ENCODE measurements around the gene KTN1. TPM values are rescaled to one million over a fixed set of nuclear protein-coding genes. Genes with fewer than 3 reads are reported as not detected.

The KTN1 gene
- polyA plus RNA-seq, 3 donors: 4.6 to 31.4 (median 17.9) TPM

GRCh38 chr14:55535516-55536203 is 44.3 kb upstream of the KTN1 start:
- WGBS (ENCODE audit: insufficient coverage): no CpG with 5 or more reads among the region's 2 CpGs

DNA sequence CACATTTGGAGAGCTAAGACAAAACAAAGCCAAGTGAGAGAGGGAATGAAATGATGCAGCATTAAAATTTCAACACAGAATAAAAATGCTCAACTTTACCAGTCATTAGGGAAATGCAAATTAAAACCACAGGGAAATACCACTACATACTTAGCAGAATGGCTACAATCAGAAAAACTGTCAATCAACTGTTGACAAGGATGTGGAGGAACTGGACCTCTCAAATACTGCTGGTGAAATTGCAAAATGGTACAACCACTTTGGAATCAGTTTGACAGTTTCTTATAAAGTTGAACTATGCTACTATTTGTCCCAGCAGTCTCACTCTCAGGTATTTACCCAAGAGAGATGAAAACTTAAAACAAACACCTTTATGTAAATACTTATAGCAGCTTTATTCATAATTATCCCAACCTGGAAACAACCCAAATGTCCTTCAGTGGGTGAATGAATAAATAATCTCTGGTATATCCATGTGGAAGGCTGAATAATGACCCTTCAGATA is 43.8 kb upstream of the KTN1 start:
- no peak overlapping the region for H3K27ac ChIP-seq (ENCODE audit: low read depth in 1 of 2, low read length in 2 of 2)
- no peaks in the 10 kb centered on the region for H3K79me2 ChIP-seq (ENCODE audit: insufficient read depth, low read length)
- H3K4me2 ChIP-seq (replicated peaks; ENCODE audit: extremely low read depth, low read length, poor library complexity, severe bottlenecking): no peak overlapping the region
- Mint-ChIP-seq H3K27ac (no peak overlapping the region), H3K27me3 (ENCODE audit: low read depth in 3 of 3) (peaks cover 0 to 2% (median 0%) of the 10 kb centered on the region in 3 donors), H3K36me3 (no peaks in the 10 kb centered on the region), H3K4me1 (no peaks in the 10 kb centered on the region), H3K9me3 (peaks cover 0 to 8% (median 2%) of the 10 kb centered on the region in 7 donors), H3K4me3 (no peak overlapping the region)
- intact Hi-C loops (cut with micrococcal nuclease): no loop called here
- H3K4me1 ChIP-seq (ENCODE audit: control insufficient read depth in 1 of 2, insufficient read depth in 2 of 2, low read length in 2 of 2): no peaks in the 10 kb centered on the region
- no peaks in the 10 kb centered on the region for H3K27me3 ChIP-seq (ENCODE audit: control insufficient read depth in 2 of 2, insufficient read depth in 2 of 2, low read length in 2 of 2)
- no peaks in the 10 kb centered on the region for H4K20me1 ChIP-seq (ENCODE audit: insufficient read depth, low read length)
- no peak overlapping the region for H3K9ac ChIP-seq (ENCODE audit: insufficient read depth, low read length, poor library complexity, severe bottlenecking)
- DNase-seq: no peak
- TF ChIP-seq, protein P1, sequence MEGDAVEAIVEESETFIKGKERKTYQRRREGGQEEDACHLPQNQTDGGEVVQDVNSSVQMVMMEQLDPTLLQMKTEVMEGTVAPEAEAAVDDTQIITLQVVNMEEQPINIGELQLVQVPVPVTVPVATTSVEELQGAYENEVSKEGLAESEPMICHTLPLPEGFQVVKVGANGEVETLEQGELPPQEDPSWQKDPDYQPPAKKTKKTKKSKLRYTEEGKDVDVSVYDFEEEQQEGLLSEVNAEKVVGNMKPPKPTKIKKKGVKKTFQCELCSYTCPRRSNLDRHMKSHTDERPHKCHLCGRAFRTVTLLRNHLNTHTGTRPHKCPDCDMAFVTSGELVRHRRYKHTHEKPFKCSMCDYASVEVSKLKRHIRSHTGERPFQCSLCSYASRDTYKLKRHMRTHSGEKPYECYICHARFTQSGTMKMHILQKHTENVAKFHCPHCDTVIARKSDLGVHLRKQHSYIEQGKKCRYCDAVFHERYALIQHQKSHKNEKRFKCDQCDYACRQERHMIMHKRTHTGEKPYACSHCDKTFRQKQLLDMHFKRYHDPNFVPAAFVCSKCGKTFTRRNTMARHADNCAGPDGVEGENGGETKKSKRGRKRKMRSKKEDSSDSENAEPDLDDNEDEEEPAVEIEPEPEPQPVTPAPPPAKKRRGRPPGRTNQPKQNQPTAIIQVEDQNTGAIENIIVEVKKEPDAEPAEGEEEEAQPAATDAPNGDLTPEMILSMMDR (IDR thresholded peaks at IDR 0.05): no peak
- H3K9me3 ChIP-seq (replicated peaks in 1 of 2; ENCODE audit: control insufficient read depth in 1 of 2, insufficient read depth in 1 of 2, low read length in 2 of 2): peaks cover 0 to 2% of the 10 kb centered on the region in 2 donors
- H3K36me3 ChIP-seq (replicated peaks in 1 of 2; ENCODE audit: control insufficient read depth in 1 of 2, insufficient read depth in 2 of 2, low read length in 2 of 2): no peaks in the 10 kb centered on the region
- H2AFZ ChIP-seq (ENCODE audit: insufficient read depth, low read depth, low read length, poor library complexity, severe bottlenecking): no peak overlapping the region
- no peak overlapping the region for H3K4me3 ChIP-seq (replicated peaks in 1 of 3; ENCODE audit: low read depth in 2 of 3, low read length in 3 of 3)

More at GRCh38 chr14:55535516-55536203, 44.3 kb upstream of the KTN1 start:
- H3K27me3 Mint-ChIP-seq (ENCODE audit: low read depth in 3 of 3): peaks cover 0 to 2% (median 0%) of the 10 kb centered on the region in 3 donors
- peaks cover 0 to 8% (median 2%) of the 10 kb centered on the region in 7 donors for H3K9me3 Mint-ChIP-seq
- no peak overlapping the region for H3K4me3 Mint-ChIP-seq
- no peak overlapping the region for H3K4me2 ChIP-seq (replicated peaks; ENCODE audit: extremely low read depth, low read length, poor library complexity, severe bottlenecking)
- H3K27ac ChIP-seq (ENCODE audit: low read depth in 1 of 2, low read length in 2 of 2): no peak overlapping the region
- TF ChIP-seq, protein P1 (IDR thresholded peaks at IDR 0.05): no peak
- H3K4me3 ChIP-seq (replicated peaks in 1 of 3; ENCODE audit: low read depth in 2 of 3, low read length in 3 of 3): no peak overlapping the region
- no peaks in the 10 kb centered on the region for H3K4me1 ChIP-seq (ENCODE audit: control insufficient read depth in 1 of 2, insufficient read depth in 2 of 2, low read length in 2 of 2)
- H3K9ac ChIP-seq (ENCODE audit: insufficient read depth, low read length, poor library complexity, severe bottlenecking): no peak overlapping the region
- H3K4me1 Mint-ChIP-seq: no peaks in the 10 kb centered on the region
- intact Hi-C loops (cut with micrococcal nuclease): no loop called here
- peaks cover 0 to 2% of the 10 kb centered on the region in 2 donors for H3K9me3 ChIP-seq (replicated peaks in 1 of 2; ENCODE audit: control insufficient read depth in 1 of 2, insufficient read depth in 1 of 2, low read length in 2 of 2)
- no peak overlapping the region for H3K27ac Mint-ChIP-seq
- no peaks in the 10 kb centered on the region for H3K79me2 ChIP-seq (ENCODE audit: insufficient read depth, low read length)
- H3K27me3 ChIP-seq (ENCODE audit: control insufficient read depth in 2 of 2, insufficient read depth in 2 of 2, low read length in 2 of 2): no peaks in the 10 kb centered on the region
- H2AFZ ChIP-seq (ENCODE audit: insufficient read depth, low read depth, low read length, poor library complexity, severe bottlenecking): no peak overlapping the region
- no peaks in the 10 kb centered on the region for H4K20me1 ChIP-seq (ENCODE audit: insufficient read depth, low read length)
- no peaks in the 10 kb centered on the region for H3K36me3 ChIP-seq (replicated peaks in 1 of 2; ENCODE audit: control insufficient read depth in 1 of 2, insufficient read depth in 2 of 2, low read length in 2 of 2)
- H3K36me3 Mint-ChIP-seq: no peaks in the 10 kb centered on the region
- DNase-seq: no peak

All from CD14-positive monocyte (primary cell).